GM12891 (cell line): ENCODE results near the gene HMGXB3.

Experiments used
- PAX5 ChIP-seq: IDR thresholded peaks from 2 replicates; pipeline ENCODE4 v1.6.1; 2011; ENCODE audit warnings: low read length, moderate library complexity, mild to moderate bottlenecking; ENCODE audit not compliant: insufficient read depth, severe bottlenecking
- POLR2A ChIP-seq: IDR thresholded peaks from 2 replicates; pipeline ENCODE4 v1.6.1; 2011; ENCODE audit warnings: low read depth, low read length, control low read depth
- POLR2AphosphoS5 ChIP-seq: IDR thresholded peaks from 2 replicates; pipeline ENCODE4 v1.6.1; 2011; ENCODE audit warnings: low read depth, low read length, control low read depth
- SPI1 ChIP-seq: IDR thresholded peaks from 2 replicates; pipeline ENCODE4 v1.6.1; 2011; ENCODE audit warnings: low read depth, low read length, control low read depth
- TAF1 ChIP-seq: IDR thresholded peaks from 2 replicates; pipeline ENCODE4 v1.6.1; 2011; ENCODE audit warnings: low read depth, low read length, control low read depth

DNA sequence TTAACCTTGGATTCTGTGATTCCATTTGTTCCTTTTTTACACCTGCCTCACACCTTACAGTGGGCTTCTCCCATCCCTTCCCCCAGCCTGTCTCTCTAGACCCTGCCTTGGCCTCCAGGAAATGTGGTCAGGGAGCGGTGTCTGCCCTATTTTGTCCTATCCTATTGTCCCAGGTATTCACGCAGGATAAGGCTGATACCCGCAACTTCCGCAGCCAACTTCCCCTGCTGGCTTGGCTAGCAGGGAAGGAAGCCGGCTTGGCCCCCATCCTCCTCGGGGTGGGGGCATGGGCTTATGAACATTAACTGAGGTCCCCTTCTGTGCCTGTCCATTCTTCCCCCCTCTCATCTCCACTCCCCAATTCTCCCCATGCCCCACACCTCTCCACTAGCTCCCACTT is 82.3 kb downstream of the HMGXB3 start:
- TF ChIP-seq POLR2A (no peak), POLR2AphosphoS5 (no peak), TAF1 (no peak), SPI1 (no peak), PAX5 (no peak)
